ENCODE measurements around the gene FRYL.

The FRYL gene

DNA sequence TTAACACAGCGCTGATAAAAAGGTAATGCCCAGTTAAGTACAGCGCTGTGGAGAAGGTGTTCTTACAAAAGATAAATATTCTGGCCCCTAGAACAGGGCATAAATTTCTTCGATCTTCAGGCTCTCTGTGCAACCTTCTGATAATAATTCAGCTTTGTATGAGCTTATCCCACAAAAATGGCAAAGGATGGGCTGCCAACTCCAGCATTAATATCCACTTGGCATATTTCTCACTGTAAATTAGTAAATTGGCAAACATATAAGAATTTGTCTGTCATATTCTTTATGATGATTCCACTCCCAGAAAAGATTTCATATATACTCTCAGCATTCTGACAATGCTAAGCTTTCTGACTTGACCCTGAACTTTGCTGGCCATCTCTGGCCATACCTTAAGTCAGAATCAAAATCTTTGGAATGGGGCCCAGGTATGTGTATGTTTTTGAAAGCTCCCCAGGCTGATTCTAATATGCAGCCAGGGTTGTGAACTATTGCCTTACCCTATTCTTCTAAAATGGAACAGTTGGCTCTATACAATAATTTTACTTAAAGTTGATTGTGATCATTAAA, 134.8 kb downstream of the FRYL start:
- TF ChIP-seq, protein P1, sequence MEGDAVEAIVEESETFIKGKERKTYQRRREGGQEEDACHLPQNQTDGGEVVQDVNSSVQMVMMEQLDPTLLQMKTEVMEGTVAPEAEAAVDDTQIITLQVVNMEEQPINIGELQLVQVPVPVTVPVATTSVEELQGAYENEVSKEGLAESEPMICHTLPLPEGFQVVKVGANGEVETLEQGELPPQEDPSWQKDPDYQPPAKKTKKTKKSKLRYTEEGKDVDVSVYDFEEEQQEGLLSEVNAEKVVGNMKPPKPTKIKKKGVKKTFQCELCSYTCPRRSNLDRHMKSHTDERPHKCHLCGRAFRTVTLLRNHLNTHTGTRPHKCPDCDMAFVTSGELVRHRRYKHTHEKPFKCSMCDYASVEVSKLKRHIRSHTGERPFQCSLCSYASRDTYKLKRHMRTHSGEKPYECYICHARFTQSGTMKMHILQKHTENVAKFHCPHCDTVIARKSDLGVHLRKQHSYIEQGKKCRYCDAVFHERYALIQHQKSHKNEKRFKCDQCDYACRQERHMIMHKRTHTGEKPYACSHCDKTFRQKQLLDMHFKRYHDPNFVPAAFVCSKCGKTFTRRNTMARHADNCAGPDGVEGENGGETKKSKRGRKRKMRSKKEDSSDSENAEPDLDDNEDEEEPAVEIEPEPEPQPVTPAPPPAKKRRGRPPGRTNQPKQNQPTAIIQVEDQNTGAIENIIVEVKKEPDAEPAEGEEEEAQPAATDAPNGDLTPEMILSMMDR (conservative IDR thresholded peaks at IDR 0.05) = no peak
- H3K27ac ChIP-seq = no peak overlapping the region

DNA sequence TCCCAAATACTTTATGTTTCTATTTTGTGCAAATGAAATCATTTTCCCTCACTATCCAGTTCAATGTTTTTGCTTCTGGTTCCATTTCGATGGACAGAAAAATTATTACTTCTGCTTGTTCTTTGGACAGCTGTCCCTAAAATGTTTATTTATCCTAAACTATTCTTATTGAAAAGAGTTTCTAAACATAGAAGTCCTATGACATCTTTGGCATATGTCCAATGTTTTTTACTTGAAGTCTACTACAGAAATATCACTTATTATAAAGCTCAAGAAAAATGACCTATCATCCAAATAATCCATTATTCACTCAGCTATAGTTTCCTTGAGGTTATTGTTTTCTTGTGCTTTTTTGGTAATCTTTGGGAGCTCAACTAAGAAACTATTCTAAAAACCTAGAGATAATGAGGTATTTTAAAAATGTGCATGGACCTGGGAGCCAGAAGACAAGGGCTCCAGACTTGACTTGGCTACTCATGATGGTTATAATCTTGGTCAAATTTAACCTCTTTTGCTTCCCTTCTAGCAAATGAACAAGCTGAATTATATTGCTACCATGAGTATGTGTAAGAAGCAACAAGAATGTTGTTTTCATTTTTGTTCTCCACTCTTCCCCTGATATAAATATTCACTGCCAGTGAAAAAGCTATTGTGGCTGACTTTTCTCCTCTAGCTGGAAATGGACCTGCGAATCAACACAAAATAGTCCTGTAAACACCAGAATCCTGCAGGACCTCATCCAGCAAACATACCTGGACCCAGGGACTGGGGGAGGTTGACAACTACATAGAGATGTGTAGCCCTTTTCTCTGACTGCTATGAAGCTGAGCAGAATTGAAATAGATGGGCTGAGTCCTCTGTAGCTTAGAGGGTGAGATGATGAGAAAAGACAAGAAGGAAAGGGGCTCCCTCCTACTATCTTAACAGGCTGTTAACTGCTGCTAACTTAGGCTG, 137.4 kb downstream of the FRYL start:
- H3K27ac ChIP-seq = peak overlapping the region; percentile 34; the same call in 1 of the 2 replicates
- TF ChIP-seq, protein P1 (conservative IDR thresholded peaks at IDR 0.05) = no peak

DNA sequence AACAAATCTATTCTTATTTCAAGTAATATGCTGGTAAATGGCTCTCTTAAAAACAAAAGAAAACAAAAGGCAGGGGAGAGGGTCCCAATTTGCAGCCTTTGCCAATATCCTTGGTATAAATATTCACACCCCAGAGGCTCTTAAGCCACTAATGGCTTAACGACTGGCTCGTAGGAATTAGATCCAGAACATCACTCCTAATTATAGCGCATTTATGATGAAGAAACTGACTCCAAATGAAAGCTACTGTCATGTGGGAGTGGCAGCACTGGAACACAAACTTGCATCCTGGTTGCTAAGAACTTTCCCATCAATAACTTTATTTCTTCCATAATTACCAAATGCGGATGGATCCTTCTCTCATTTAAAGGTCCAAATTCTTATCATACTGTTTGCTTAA, 138.7 kb downstream of the FRYL start:
- TF ChIP-seq, protein P1 (conservative IDR thresholded peaks at IDR 0.05) = no peak
- peak overlapping the region; percentile 17 for H3K27ac ChIP-seq

DNA sequence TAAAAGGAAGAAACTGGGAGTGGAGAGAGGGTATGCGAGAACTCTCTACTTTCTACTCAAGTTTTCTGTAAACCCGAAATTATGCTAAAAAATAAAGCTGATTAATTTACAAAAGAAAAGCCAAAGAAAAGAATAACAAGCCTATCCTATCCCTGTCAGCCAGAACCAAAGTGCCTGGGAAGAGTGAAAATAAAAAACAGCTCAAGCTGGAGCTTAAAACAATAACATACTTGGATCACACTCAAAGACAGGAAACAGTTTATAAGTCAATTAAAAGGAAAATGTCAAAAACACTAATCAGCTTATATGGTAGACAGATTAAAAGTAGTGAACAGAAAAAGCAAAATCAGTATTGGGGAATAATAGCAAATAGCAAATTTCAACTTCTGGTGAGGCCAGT, 139.4 kb downstream of the FRYL start:
- TF ChIP-seq, protein P1 (conservative IDR thresholded peaks at IDR 0.05) = no peak

DNA sequence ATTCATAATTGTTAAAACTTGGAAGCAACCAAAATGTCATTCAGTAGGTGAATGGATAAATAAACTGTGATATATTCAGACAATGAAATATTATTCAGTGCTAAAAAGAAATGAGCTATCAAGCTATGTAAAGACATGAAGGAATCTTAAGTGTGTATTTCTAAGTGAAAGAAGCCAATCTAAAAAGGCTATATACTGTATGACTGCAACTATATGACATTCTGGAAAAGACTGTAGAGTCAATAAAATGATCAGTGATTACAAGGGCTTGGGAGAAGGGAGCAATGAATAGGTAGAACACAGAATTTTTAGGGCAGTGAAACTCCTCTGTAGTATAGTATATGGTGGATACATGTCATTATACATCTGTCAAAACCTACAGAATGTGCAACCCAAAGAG, 139.9 kb downstream of the FRYL start:
- TF ChIP-seq, protein P1 (conservative IDR thresholded peaks at IDR 0.05) = no peak
- peak overlapping the region; percentile 17 for H3K27ac ChIP-seq

More for the DNA sequence above, 139.4 kb downstream of the FRYL start:
- peak overlapping the region; percentile 17 for H3K27ac ChIP-seq

DNA sequence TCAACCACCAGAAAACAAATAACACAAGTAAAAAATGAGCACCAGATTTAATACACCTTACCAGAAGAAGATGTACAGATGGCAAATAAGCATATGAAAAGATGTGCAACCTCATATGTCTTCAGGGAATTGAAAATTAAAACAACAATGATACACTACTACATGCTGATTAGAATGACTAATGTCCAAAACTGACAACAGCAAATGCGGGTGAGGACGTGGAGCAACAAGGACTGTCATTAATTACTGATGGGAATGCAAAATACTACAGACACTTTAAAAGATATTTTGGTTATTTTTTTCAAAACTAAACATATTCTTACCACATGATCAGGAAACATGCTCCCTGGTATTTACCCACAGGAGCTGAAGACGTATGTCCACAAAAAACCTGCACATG, 140.3 kb downstream of the FRYL start:
- TF ChIP-seq, protein P1 (conservative IDR thresholded peaks at IDR 0.05) = no peak
- peak overlapping the region; percentile 17; the same call in 1 of the 2 replicates for H3K27ac ChIP-seq

DNA sequence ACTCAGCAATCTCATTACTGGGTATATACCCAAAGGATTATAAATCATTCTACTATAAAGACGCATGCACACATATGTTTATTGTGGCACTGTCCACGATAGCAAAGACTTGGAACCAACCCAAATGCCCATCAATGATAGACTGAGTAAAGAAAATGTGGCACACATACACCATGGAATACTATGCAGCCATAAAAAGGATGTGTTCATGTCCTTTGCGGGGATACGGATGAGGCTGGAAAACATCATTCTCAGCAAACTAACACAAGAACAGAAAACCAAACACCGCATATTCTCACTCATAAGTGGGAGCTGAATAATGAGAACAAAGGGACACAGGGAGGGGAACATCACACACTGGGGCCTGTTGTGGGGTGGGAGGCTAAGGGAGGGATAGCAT, 141.5 kb downstream of the FRYL start:
- H3K27ac ChIP-seq = peak overlapping the region; percentile 17; the same call in 1 of the 2 replicates

DNA sequence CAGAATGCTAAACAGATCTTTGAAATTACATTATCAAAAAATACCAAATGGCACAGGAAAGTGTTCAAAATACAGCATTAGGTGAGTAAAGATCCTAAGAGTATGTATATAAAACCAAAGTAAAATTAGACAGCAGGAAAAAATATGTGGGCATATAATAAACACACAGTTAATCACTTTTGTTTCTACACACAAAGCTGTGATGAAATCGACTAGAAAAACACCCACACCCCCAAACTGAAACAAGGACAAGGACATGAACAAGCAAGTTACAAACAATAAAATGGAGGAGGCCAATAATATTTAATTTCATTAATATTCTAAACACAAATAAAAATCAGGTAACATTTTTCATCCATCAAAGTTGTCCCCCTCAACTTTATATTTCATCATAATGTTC, 143.2 kb downstream of the FRYL start:
- TF ChIP-seq, protein P1 (conservative IDR thresholded peaks at IDR 0.05) = no peak
- no peak overlapping the region for H3K27ac ChIP-seq

Data from VCaP (cell line).